Skeletal muscle satellite cell (primary cell): ENCODE measurements around the gene ZBTB6.
A peak's percentile ranks its signal among the peaks of the same experiment; 100 is the strongest.
"Not testable (repeated sequence)": the region's sequence is repeated elsewhere in the genome, so short reads cannot be mapped to it uniquely, and the experiment has no call there.

ENCODE experiments used
- H3K27me3 ChIP-seq: 2 replicates; pipeline ENCODE4 v1.7.0; 2013; ENCODE audit warnings: low read length; ENCODE audit not compliant: control insufficient read depth, insufficient read depth
- H3K36me3 ChIP-seq: 2 replicates; pipeline ENCODE4 v1.7.0; 2013; ENCODE audit warnings: mild to moderate bottlenecking, control low read depth, low read length; ENCODE audit not compliant: insufficient read depth
- H3K4me1 ChIP-seq: 2 replicates; pipeline ENCODE4 v1.7.0; 2013; ENCODE audit warnings: low read length; ENCODE audit not compliant: control insufficient read depth, insufficient read depth
- H3K4me2 ChIP-seq: 2 replicates; pipeline ENCODE4 v1.7.0; 2013; ENCODE audit warnings: mild to moderate bottlenecking, low read length
- H3K4me3 ChIP-seq: 2 replicates; pipeline ENCODE4 v1.7.0; 2013; ENCODE audit warnings: low read length
- H3K9ac ChIP-seq: 2 replicates; pipeline ENCODE4 v1.7.0; 2013; ENCODE audit warnings: mild to moderate bottlenecking, low read depth, low read length, moderate library complexity
- H3K9me3 ChIP-seq: replicated peaks from 2 replicates; pipeline ENCODE4 v1.7.0; 2013; ENCODE audit warnings: mild to moderate bottlenecking, control low read depth, low read length

Gene ZBTB6

GRCh38 chr9:122922713-122923112 is 9.6 kb upstream of the ZBTB6 start:
- Histone ChIP-seq H3K4me1 (no peaks in the 10 kb centered on the region), H3K9me3 (no peaks in the 10 kb centered on the region), H3K9ac (no peak overlapping the region), H3K4me3 (no peak overlapping the region), H3K36me3 (peaks cover 11% of the 10 kb centered on the region), H3K27me3 (no peaks in the 10 kb centered on the region), H3K4me2 (no peak overlapping the region)

GRCh38 chr9:122918310-122918709 is 5.2 kb upstream of the ZBTB6 start:
- H3K9me3 ChIP-seq, result no peaks in the 10 kb centered on the region
- H3K4me2 ChIP-seq, result no peak overlapping the region
- no peaks in the 10 kb centered on the region for H3K27me3 ChIP-seq
- H3K4me1 ChIP-seq, result no peaks in the 10 kb centered on the region
- H3K4me3 ChIP-seq, result no peak overlapping the region
- no peak overlapping the region for H3K9ac ChIP-seq
- peaks cover 11% of the 10 kb centered on the region for H3K36me3 ChIP-seq

- H3K27me3 ChIP-seq, result no peaks in the 10 kb centered on the region
- no peaks in the 10 kb centered on the region for H3K9me3 ChIP-seq
- peak overlapping the region; percentile 90 for H3K9ac ChIP-seq
- peak overlapping the region; percentile 92 for H3K4me3 ChIP-seq
- H3K4me1 ChIP-seq, result peaks cover 9% of the 10 kb centered on the region
- peaks cover 17% of the 10 kb centered on the region for H3K36me3 ChIP-seq
- peak overlapping the region; percentile 80 for H3K4me2 ChIP-seq
Measured at GRCh38 chr9:122912671-122912963, 506 bp downstream of the ZBTB6 start.

- not testable (repeated sequence) for H3K9ac ChIP-seq, H3K9me3 ChIP-seq, H3K36me3 ChIP-seq, H3K4me3 ChIP-seq, H3K27me3 ChIP-seq, H3K4me2 ChIP-seq
- H3K4me1 ChIP-seq, result peaks cover 13% of the 10 kb centered on the region
Measured at GRCh38 chr9:122906122-122906521, 7.0 kb downstream of the ZBTB6 start.

- Histone ChIP-seq H3K27me3 (no peaks in the 10 kb centered on the region), H3K9me3 (no peaks in the 10 kb centered on the region), H3K4me3 (peak within 1 kb of the TSS; percentile 85), H3K9ac (peak within 1 kb of the TSS; percentile 97), H3K4me2 (peak within 1 kb of the TSS; percentile 89), H3K4me1 (peaks cover 16% of the 10 kb centered on the region), H3K36me3 (no peaks in the 10 kb centered on the region)
Measured at GRCh38 chr9:122904823-122905710, 8.1 kb downstream of the ZBTB6 start, which contains the start of gene RC3H2. RC3H2 (minus strand) TSS chr9:122905359; CDS start chr9:122897509, 7,850 bp downstream.

- Histone ChIP-seq H3K9me3 (no peaks in the 10 kb centered on the region), H3K36me3 (no peaks in the 10 kb centered on the region), H3K4me2 (peak overlapping the region; percentile 89), H3K27me3 (no peaks in the 10 kb centered on the region), H3K4me3 (peak overlapping the region; percentile 85), H3K9ac (peak overlapping the region; percentile 97), H3K4me1 (peaks cover 16% of the 10 kb centered on the region)
Measured at GRCh38 chr9:122904466-122904822, 8.7 kb downstream of the ZBTB6 start.

- H3K9ac ChIP-seq, result peak overlapping the region; percentile 62
- H3K36me3 ChIP-seq, result peaks cover 15% of the 10 kb centered on the region
- H3K4me1 ChIP-seq, result peaks cover 21% of the 10 kb centered on the region
- peak overlapping the region; percentile 71 for H3K4me2 ChIP-seq
- H3K9me3 ChIP-seq, result no peaks in the 10 kb centered on the region
- H3K4me3 ChIP-seq, result peak overlapping the region; percentile 1
- H3K27me3 ChIP-seq, result no peaks in the 10 kb centered on the region
Measured at GRCh38 chr9:122900791-122901190, 12.3 kb downstream of the ZBTB6 start.

- Histone ChIP-seq H3K36me3 (peaks cover 24% of the 10 kb centered on the region), H3K27me3 (no peaks in the 10 kb centered on the region), H3K9me3 (no peaks in the 10 kb centered on the region), H3K4me3 (no peak overlapping the region), H3K4me2 (peak overlapping the region; percentile 16), H3K4me1 (peaks cover 16% of the 10 kb centered on the region), H3K9ac (peak overlapping the region; percentile 5)
Measured at GRCh38 chr9:122897969-122898368, 15.2 kb downstream of the ZBTB6 start.

- no peaks in the 10 kb centered on the region for H3K9me3 ChIP-seq
- H3K36me3 ChIP-seq, result peaks cover 69% of the 10 kb centered on the region
- no peak overlapping the region for H3K9ac ChIP-seq
- no peaks in the 10 kb centered on the region for H3K27me3 ChIP-seq
- H3K4me3 ChIP-seq, result no peak overlapping the region
- no peak overlapping the region for H3K4me2 ChIP-seq
- no peaks in the 10 kb centered on the region for H3K4me1 ChIP-seq
Measured at GRCh38 chr9:122888480-122888879, 24.6 kb downstream of the ZBTB6 start.

GRCh38 chr9:122883125-122883524 is 30.0 kb downstream of the ZBTB6 start:
- Histone ChIP-seq H3K9me3 (no peaks in the 10 kb centered on the region), H3K36me3 (peaks cover 62% of the 10 kb centered on the region), H3K4me1 (no peaks in the 10 kb centered on the region), H3K4me2 (no peak overlapping the region), H3K27me3 (no peaks in the 10 kb centered on the region), H3K9ac (no peak overlapping the region), H3K4me3 (no peak overlapping the region)

GRCh38 chr9:122879443-122879842 is 33.7 kb downstream of the ZBTB6 start:
- H3K9me3 ChIP-seq, result no peaks in the 10 kb centered on the region
- peaks cover 80% of the 10 kb centered on the region for H3K36me3 ChIP-seq
- no peak overlapping the region for H3K9ac ChIP-seq
- H3K27me3 ChIP-seq, result no peaks in the 10 kb centered on the region
- H3K4me1 ChIP-seq, result no peaks in the 10 kb centered on the region
- no peak overlapping the region for H3K4me3 ChIP-seq
- H3K4me2 ChIP-seq, result no peak overlapping the region

GRCh38 chr9:122875523-122875922 is 37.6 kb downstream of the ZBTB6 start:
- Histone ChIP-seq H3K4me3 (no peak overlapping the region), H3K27me3 (no peaks in the 10 kb centered on the region), H3K9me3 (no peaks in the 10 kb centered on the region), H3K4me1 (no peaks in the 10 kb centered on the region), H3K4me2 (no peak overlapping the region), H3K9ac (no peak overlapping the region), H3K36me3 (peaks cover 61% of the 10 kb centered on the region)
